DMS153 treated with DMSO at 0.1 percent for 48 hours (cell line): Measurements from ENCODE around the gene IP6K3.

Experiments used
- DNase-seq: peaks from one replicate; lab custom pipeline; 2025; ENCODE audit not compliant: unreplicated experiment; lab: John Stamatoyannopoulos, UW

The IP6K3 gene

DNA sequence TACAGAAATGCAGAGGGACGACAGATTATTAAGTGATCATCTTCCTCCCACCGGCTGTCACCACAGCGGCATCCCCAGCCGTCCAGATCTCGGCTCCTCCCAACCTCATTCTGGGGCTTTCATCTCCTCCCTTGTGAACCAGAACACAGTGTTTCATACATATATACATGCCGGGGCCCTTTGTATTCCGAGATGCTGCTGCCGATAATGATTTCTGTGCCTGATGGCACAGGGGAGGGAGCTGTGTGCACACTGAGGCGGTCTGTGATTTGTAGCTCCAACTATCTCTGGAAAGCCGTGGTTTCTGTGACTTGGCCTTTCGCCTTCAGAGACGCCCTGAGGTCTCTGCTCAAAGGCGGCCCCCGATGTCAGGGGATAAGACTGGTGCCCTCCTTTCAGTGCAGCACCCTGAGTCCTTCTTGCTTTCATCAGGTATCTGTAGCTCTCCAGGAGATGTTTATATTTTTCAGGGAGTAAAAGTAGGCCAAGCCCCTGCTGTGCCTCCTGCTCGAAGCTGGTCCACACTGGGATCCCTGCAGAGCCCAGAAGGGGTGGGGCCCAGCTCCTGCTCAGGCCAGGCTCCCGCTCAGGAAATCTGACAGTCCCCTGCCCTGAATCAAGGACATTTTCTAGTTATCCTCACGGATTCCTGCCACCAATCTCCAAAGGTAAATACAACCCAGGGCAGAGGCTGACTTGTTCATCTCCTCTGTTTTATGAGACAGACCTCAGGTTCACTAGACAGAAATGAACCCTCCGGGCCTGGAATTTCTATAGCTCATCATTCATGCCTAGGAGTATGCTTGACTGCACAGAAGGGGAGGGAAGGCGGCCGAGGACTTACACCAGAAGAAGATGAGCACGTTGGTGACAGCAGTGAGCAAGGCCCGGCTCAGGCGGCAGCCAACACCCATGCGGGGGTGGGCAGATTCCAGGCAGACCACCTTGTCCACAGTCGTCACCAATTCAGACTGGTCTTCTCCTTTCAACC lies 31.0 kb upstream of the IP6K3 start:
- DNase-seq: no peak

DNA sequence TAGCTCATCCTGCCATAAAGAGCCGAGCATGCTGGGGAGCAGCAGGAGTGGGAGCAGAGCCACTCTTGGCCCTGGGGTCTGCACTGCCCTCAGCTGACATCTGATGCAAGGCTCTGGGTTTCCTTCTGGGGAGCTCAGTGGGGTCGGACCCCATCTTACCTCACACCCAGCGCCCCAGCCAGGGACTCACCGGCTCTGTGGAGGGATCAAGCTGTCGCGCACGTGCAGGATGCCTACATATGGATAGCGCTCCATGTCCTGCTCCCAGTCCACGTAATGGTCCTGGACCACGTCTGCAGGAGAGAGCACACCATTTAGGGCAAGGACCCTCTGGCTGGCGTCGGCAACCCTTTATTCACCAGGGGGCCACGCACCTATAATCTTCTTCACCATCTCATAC lies 30.1 kb upstream of the IP6K3 start:
- DNase-seq: no peak

DNA sequence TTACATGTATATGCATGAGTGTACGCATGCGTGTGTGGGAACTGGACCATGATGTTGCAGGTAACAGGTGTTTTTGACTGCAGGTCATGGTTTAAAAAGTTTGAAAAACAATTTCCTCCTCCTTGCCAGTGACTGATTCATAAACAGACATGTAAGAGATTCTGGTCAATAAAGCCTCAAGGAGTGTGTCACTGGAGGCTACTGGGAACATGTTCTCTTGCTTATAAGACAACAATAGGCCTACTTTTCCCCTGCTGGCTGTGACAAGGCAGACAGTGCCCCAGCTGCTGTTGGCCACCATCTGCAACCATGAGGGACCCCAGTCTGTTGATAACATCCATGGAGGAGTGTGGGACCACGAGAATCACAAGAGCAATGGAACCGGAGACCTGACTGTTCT lies 29.5 kb upstream of the IP6K3 start:
- no peak for DNase-seq

DNA sequence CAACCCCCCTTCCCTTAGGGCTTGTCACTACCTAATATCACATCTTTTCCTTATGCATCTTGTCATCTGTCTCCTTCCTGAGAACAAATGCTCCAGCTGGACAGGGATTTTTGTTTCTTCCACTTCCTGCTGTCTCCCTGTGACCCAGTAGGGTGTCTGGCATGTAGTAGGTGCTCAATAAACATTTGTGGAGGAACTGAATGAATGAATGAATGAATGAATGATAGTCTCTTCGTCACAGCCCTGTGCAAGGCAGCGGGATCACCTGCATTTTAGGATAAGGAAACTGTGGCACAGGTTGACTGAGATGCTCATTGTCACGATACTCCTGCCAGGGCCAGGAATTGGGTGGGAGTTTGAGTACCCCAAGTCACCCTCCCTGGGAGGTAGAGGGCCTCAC lies 28.1 kb upstream of the IP6K3 start:
- no peak for DNase-seq

DNA sequence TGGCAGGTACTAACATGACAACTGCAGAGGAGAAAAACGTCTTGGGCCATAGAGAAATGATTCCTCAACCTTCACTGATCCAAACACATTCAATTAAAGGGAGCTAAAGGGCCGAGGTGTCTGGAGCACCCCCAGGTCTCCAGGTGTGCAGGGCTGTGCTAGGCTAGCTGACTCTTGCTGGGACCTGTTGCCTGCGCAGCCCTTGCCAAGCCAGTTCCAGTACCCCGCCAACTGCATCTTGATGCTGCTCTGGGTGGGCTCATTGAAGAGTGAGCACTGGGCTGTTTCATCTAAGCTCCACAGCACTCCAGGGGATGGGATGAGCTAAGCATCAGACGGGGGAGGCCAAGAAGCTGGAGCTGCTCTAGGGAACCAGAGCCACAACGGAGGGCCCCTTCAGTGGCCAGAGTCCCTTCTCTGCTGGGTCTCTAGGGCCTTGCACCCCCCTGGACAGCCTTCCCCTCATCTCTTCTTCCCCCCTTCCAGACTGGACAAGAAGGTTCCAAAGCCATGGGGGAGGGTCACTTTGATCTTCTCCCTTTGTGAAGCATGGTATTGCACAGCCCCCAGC lies 26.3 kb upstream of the IP6K3 start:
- DNase-seq: no peak

- no peak for DNase-seq
Observed at GRCh38 chr6:33772082-33772830, 25.6 kb upstream of the IP6K3 start.

GRCh38 chr6:33771146-33772081 lies 24.7 kb upstream of the IP6K3 start:
- peak; percentile 65 for DNase-seq

- no peak for DNase-seq
Observed at GRCh38 chr6:33770833-33771145, 24.1 kb upstream of the IP6K3 start.

DNA sequence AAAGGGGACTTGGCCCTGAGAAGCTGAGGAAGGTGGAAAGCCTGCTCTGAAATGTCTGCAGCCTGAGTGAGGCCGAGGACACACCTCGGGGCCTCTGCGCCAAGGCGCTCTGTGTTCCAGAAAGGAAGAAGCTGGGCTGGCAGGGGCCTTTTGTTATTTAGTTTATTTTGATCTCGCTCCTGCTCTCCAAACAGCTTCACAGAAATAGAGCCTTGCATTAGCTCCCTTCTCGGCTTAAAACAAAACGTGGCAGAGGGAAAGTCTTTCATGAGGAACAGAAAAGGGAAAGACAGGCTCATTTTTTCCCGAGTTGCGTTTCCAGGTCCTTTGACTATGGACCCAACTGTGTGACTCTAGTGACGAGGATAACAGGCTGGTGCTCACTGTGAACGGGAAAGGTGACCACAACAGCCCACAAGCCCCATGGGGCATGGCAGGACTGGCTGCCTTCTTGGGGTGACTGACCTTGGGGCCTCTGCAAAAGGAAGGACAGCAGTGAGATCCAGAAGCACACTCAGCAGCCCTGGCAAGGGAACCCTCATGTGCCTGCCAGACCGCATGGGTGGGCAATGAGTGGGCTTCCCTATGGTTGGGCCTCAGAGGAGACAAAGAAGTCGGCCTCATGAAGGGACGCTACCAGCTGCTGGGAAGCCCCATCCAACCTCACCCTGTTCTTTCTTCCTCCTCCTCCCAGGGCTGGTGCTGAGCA lies 23.6 kb upstream of the IP6K3 start:
- DNase-seq: no peak

- DNase-seq: no peak
Observed at GRCh38 chr6:33769248-33769821, 22.6 kb upstream of the IP6K3 start.

- peak; percentile 45 for DNase-seq
Observed at GRCh38 chr6:33768644-33769120, 22.0 kb upstream of the IP6K3 start.

- no peak for DNase-seq
Observed at GRCh38 chr6:33766921-33767907, 20.5 kb upstream of the IP6K3 start.

GRCh38 chr6:33765368-33765767 lies 18.7 kb upstream of the IP6K3 start:
- no peak for DNase-seq

DNA sequence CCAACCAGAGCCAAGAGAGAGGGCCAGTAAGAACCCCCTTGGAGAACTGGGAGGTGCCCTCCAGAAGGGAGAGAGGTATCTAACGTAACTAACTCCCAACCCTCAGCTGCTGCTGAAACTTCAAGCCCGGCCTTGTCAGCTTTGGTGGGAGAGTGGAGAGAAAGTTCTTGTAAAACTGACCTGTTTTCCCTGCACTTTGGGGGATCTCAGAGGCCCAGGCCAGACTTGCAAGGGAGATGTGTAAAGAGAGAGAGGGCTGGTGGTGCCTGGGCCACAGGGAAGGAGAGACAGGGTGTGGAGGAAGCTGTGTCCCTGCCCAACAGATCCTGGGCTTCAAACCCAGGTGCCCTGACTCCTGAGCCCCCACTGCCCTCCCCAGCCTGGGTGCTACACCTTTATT lies 17.3 kb upstream of the IP6K3 start:
- no peak for DNase-seq

GRCh38 chr6:33763483-33763882 lies 16.8 kb upstream of the IP6K3 start:
- DNase-seq: no peak

DNA sequence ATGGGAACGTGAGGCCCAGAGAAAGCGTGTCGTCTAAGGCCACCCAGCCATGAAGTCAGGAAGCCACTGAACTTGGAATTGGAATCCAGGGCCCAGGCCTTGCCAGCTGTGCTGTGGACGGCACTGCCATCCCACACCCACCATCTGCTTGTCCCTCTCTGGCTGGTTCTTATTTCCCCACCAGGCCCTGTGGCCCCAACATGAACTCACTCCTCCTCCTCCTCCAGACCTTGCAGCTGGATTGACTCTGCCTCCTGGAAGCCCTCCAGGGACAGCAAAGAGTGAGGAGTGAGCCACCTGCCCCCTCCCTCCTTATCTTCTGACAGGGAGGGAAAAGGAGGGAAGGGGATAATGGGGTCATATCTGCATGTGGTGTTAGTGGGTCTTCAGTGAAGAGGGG lies 16.0 kb upstream of the IP6K3 start:
- DNase-seq: no peak

DNA sequence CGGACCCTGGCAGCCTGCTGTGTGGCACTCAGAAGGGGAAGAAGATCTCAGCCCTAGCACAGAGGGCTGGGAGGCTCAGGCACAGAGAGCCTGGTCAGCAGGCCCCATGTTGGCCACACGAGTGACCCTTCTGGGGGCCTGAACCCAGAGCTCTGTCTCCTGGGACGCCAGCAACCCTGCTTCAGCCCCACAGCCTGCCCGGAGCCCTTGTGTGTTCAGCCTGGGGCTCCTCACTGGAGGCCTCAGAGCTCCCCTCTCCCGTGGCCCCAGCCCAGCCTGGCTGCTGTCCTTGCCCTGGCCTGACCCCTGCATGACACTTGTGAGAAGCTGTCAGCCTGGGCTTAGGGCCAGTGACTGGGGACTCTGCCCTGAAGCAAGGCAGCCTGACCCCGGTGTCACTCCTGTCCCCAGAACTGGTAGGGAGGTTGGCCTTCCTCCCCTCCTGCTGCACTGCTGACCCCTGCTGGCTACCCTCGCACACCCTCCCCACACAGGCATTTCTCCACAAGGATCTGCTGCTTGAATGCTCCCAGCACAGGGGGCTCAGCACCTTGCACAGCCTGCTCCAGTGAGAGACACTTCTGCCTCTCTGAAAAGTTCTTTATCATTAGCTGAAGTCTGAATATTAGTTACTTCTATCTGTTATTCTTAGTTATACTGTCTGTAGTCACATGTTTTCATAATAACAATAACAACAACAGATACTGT lies 15.4 kb upstream of the IP6K3 start:
- DNase-seq: peak; percentile 55

- DNase-seq: no peak
Observed at GRCh38 chr6:33761581-33761921, 14.8 kb upstream of the IP6K3 start.
